Upper lobe of left lung (tissue), 6 donors: ENCODE data around the gene ADCY5. TPM values are rescaled to one million over a fixed set of nuclear protein-coding genes. Genes with fewer than 3 reads are reported as not detected.

ENCODE experiments used
- ATAC-seq, 2 donors: fragments of 200-7000 bp; cut with Tn5 transposase; one replicate each; pipeline ENCODE4 v1.9.1; 2022; ENCODE audit warnings: mild to moderate bottlenecking in 2 of 2, moderate library complexity in 2 of 2; ENCODE audit not compliant: low FRiP score in 2 of 2
- DNase-seq, 2 donors: peaks; one replicate each; pipeline ENCODE4 v3.0.0-alpha.2; 2019 to 2020
- H3K27ac ChIP-seq, 4 donors: fragments of 200-600 bp; sonication (generic); one replicate each; pipeline ENCODE4 v1.5.1; 2016 to 2019
- H3K27me3 ChIP-seq, 4 donors: fragments of 200-600 bp; sonication (generic); one replicate each; pipeline ENCODE4 v1.5.1; 2017 to 2019
- H3K36me3 ChIP-seq, 4 donors: fragments of 200-600 bp; sonication (generic); one replicate each; pipeline ENCODE4 v1.5.1; 2016 to 2019
- H3K4me1 ChIP-seq, 4 donors: fragments of 200-600 bp; sonication (generic); one replicate each; pipeline ENCODE4 v1.5.1; 2018 to 2019
- H3K4me3 ChIP-seq, 4 donors: fragments of 200-600 bp; sonication (generic); one replicate each; pipeline ENCODE4 v1.5.1; 2017 to 2019; ENCODE audit warnings: mild to moderate bottlenecking in 2 of 4, moderate library complexity in 1 of 4
- H3K9me3 ChIP-seq, 4 donors: fragments of 200-600 bp; sonication (generic); one replicate each; pipeline ENCODE4 v1.5.1; 2018 to 2019
- CTCF ChIP-seq, 6 experiments: fragments of 450-650 bp in 4 of 6; fragments of 200-600 bp in 2 of 6; sonication (generic) in 2 of 6; IDR thresholded peaks; one replicate each; pipeline ENCODE4 v1.5.1; 2016 to 2019; ENCODE audit warnings: antibody characterized with exemption in 6 of 6
- EP300 ChIP-seq, 4 donors: sonication (generic); formaldehyde crosslinking; IDR thresholded peaks; one replicate each; pipeline ENCODE4 v1.5.1; 2017; ENCODE audit warnings: antibody characterized with exemption in 4 of 4, control low read depth in 2 of 4
- POLR2A ChIP-seq, 4 donors: fragments of 450-650 bp; IDR thresholded peaks; one replicate each; pipeline ENCODE4 v1.5.1; 2016 to 2017; ENCODE audit warnings: antibody characterized with exemption in 4 of 4, mild to moderate bottlenecking in 2 of 4
- POLR2AphosphoS5 ChIP-seq, 2 donors: sonication (generic); formaldehyde crosslinking; IDR thresholded peaks; one replicate each; pipeline ENCODE4 v1.5.1; 2017; ENCODE audit warnings: antibody characterized with exemption in 2 of 2
- WGBS, 2 donors: methylation state at CpG; one replicate each; pipeline ENCODE4 v1.1.5; 2017 to 2018; 5-methylcytosine and 5-hydroxymethylcytosine counted together
- total RNA-seq, 6 donors: library from RNA; depleted of rRNA in 4 of 6; stranded (reverse); fragments of >200 nt in 4 of 6; gene quantifications; one replicate each; pipeline versions ENCODE4 v1.1.0 to v1.2.1, GENCODE V29; 2016 to 2021
- donor health status: DM: no; HTN: no; CAD: no; lungs with moderate emphysema.
- donor health status: DM: no; HTN: yes; CAD: no; lungs with severe emphysema.

ADCY5 gene
- total RNA-seq, 6 donors from 2014 or later = 2.1 to 23.0 (median 3.2) TPM

GRCh38 chr3:123343296-123344174 lies 105.4 kb downstream of the ADCY5 start:
- Histone ChIP-seq H3K4me1 (no peaks in the 10 kb centered on the region), H3K27me3 (no peaks in the 10 kb centered on the region), H3K9me3 (no peaks in the 10 kb centered on the region), H3K36me3 (no peaks in the 10 kb centered on the region), H3K4me3 (no peak overlapping the region), H3K27ac (no peak overlapping the region)
- no peak for DNase-seq
- no peak for ATAC-seq
- WGBS, 2 donors = 83 to 85% methylated on average over 4 to 15 of the region's 15 CpGs
- TF ChIP-seq CTCF (IDR thresholded peaks at IDR 0.05) (no peak), POLR2AphosphoS5 (IDR thresholded peaks at IDR 0.05) (no peak), POLR2A (IDR thresholded peaks at IDR 0.05) (no peak), EP300 (IDR thresholded peaks at IDR 0.05) (no peak)

- DNase-seq (no peak), ATAC-seq (no peak)
- H3K27ac ChIP-seq = no peak overlapping the region
- 80 to 94% methylated on average over 6 to 8 of the region's 8 CpGs for WGBS, 2 donors
- H3K4me3 ChIP-seq = no peak overlapping the region
- no peaks in the 10 kb centered on the region for H3K36me3 ChIP-seq
- TF ChIP-seq EP300 (IDR thresholded peaks at IDR 0.05) = no peak
- no peak for TF ChIP-seq CTCF (IDR thresholded peaks at IDR 0.05)
- no peak for TF ChIP-seq POLR2AphosphoS5 (IDR thresholded peaks at IDR 0.05)
- no peak for TF ChIP-seq POLR2A (IDR thresholded peaks at IDR 0.05)
- no peaks in the 10 kb centered on the region for H3K4me1 ChIP-seq
- H3K27me3 ChIP-seq = no peaks in the 10 kb centered on the region
- no peaks in the 10 kb centered on the region for H3K9me3 ChIP-seq
These were observed 106.2 kb downstream of the ADCY5 start for GRCh38 chr3:123342631-123343080.

- H3K36me3 ChIP-seq = no peaks in the 10 kb centered on the region
- no peak for TF ChIP-seq POLR2A (IDR thresholded peaks at IDR 0.05)
- H3K4me1 ChIP-seq = no peaks in the 10 kb centered on the region
- no peaks in the 10 kb centered on the region for H3K9me3 ChIP-seq
- no peak overlapping the region for H3K27ac ChIP-seq
- DNase-seq (no peak), ATAC-seq (no peak)
- no peak overlapping the region for H3K4me3 ChIP-seq
- WGBS, 2 donors = 70 to 84% methylated on average over 16 of the region's 16 CpGs
- H3K27me3 ChIP-seq = no peaks in the 10 kb centered on the region
These were observed 106.8 kb downstream of the ADCY5 start for GRCh38 chr3:123341871-123342630.

- DNase-seq (no peak), ATAC-seq (no peak)
- Histone ChIP-seq H3K4me1 (no peaks in the 10 kb centered on the region), H3K27ac (no peak overlapping the region), H3K27me3 (no peaks in the 10 kb centered on the region), H3K36me3 (no peaks in the 10 kb centered on the region), H3K9me3 (no peaks in the 10 kb centered on the region), H3K4me3 (no peak overlapping the region)
- 84 to 86% methylated on average over 4 of the region's 4 CpGs for WGBS, 2 donors
- TF ChIP-seq CTCF (IDR thresholded peaks at IDR 0.05) = no peak
- TF ChIP-seq POLR2A (IDR thresholded peaks at IDR 0.05) = no peak
- no peak for TF ChIP-seq POLR2AphosphoS5 (IDR thresholded peaks at IDR 0.05)
- no peak for TF ChIP-seq EP300 (IDR thresholded peaks at IDR 0.05)
These were observed 108.6 kb downstream of the ADCY5 start for GRCh38 chr3:123340336-123340735.

GRCh38 chr3:123339302-123339701 lies 109.6 kb downstream of the ADCY5 start:
- DNase-seq = no peak
- Histone ChIP-seq H3K4me1 (no peaks in the 10 kb centered on the region), H3K9me3 (no peaks in the 10 kb centered on the region), H3K36me3 (no peaks in the 10 kb centered on the region), H3K4me3 (no peak overlapping the region), H3K27me3 (no peaks in the 10 kb centered on the region), H3K27ac (no peak overlapping the region)
- ATAC-seq = no peak
- no peak for TF ChIP-seq POLR2A (IDR thresholded peaks at IDR 0.05)
- no peak for TF ChIP-seq CTCF (IDR thresholded peaks at IDR 0.05)
- no peak for TF ChIP-seq EP300 (IDR thresholded peaks at IDR 0.05)
- no peak for TF ChIP-seq POLR2AphosphoS5 (IDR thresholded peaks at IDR 0.05)
- 88 to 94% methylated on average over 3 of the region's 3 CpGs for WGBS, 2 donors
